Brain microvascular endothelial cell (primary cell): Measurements from ENCODE around the gene VPS37D.
A peak's percentile ranks its signal among the peaks of the same experiment; 100 is the strongest.
"Not testable (repeated sequence)": the region's sequence is repeated elsewhere in the genome, so short reads cannot be mapped to it uniquely, and the experiment has no call there.

Source experiments
- DNase-seq: peaks from one replicate; pipeline ENCODE4 v3.0.0-alpha.2; 2020
- H3K27ac ChIP-seq: fragments of 250-450 bp; sonication (Bioruptor Pico); 2 replicates; pipeline ENCODE4 v1.5.1; 2020; ENCODE audit warnings: mild to moderate bottlenecking, moderate library complexity
- H3K27me3 ChIP-seq: fragments of 250-450 bp; sonication (Bioruptor Pico); replicated peaks from 2 replicates; pipeline ENCODE4 v1.5.1; 2020; ENCODE audit warnings: mild to moderate bottlenecking
- H3K36me3 ChIP-seq: fragments of 250-450 bp; sonication (Bioruptor Pico); replicated peaks from 2 replicates; pipeline ENCODE4 v1.5.1; 2020; ENCODE audit warnings: mild to moderate bottlenecking
- H3K4me3 ChIP-seq: 2 replicates; pipeline ENCODE4 v1.5.1; 2011; ENCODE audit warnings: low read depth, mild to moderate bottlenecking, control low read depth, low read length, moderate library complexity
- CTCF ChIP-seq: IDR thresholded peaks from 2 replicates; pipeline ENCODE4 v1.5.1; 2011; ENCODE audit warnings: low read depth, mild to moderate bottlenecking, moderate library complexity, low read length, control low read depth, inconsistent platforms; ENCODE audit errors: missing control alignments
- in situ Hi-C: cut with HindIII; loops from 2 replicates; pipeline ENCODE4 v1.10.0; 2017; ENCODE audit warnings: low sequenced_read_pairs, low pct_ligation_motif_present

VPS37D gene

GRCh38 chr7:73719806-73720169, 52.2 kb downstream of the VPS37D start:
- in situ Hi-C loops, result no loop called here

GRCh38 chr7:73720443-73720842, 52.8 kb downstream of the VPS37D start:
- H3K4me3 ChIP-seq, DNase-seq, in situ Hi-C loops, H3K27ac ChIP-seq, H3K27me3 ChIP-seq: not testable (repeated sequence)
- peaks cover 14% of the 10 kb centered on the region for H3K36me3 ChIP-seq

More at GRCh38 chr7:73719806-73720169, 52.2 kb downstream of the VPS37D start:
- H3K27me3 ChIP-seq, result no peaks in the 10 kb centered on the region
- no peak for DNase-seq
- TF ChIP-seq CTCF, result no peak
- H3K4me3 ChIP-seq, result peak overlapping the region; percentile 49
- H3K27ac ChIP-seq, result no peak overlapping the region
- H3K36me3 ChIP-seq, result peaks cover 19% of the 10 kb centered on the region

GRCh38 chr7:73721377-73721817, 53.8 kb downstream of the VPS37D start:
- no peak overlapping the region for H3K27ac ChIP-seq

More at GRCh38 chr7:73721377-73721817, 53.8 kb downstream of the VPS37D start:
- Histone ChIP-seq H3K4me3 (no peak overlapping the region), H3K27me3 (no peaks in the 10 kb centered on the region), H3K36me3 (peaks cover 8% of the 10 kb centered on the region)
- TF ChIP-seq CTCF, result no peak
- no peak for DNase-seq
- in situ Hi-C loops, result no loop called here
